Measurements from ENCODE around the gene PRSS3. TPM values are rescaled to one million over a fixed set of nuclear protein-coding genes. Genes with fewer than 3 reads are reported as not detected.

Gene PRSS3
- polyA plus RNA-seq, 1 donor from 2014 or later: not detected

- H2AFZ ChIP-seq (ENCODE audit: low read depth, low read length): no peak overlapping the region
- H3K4me3 ChIP-seq (ENCODE audit: low read length): no peak overlapping the region
Measured at GRCh38 chr9:33750307-33750838, 45.0 kb upstream of the PRSS3 start.

DNA sequence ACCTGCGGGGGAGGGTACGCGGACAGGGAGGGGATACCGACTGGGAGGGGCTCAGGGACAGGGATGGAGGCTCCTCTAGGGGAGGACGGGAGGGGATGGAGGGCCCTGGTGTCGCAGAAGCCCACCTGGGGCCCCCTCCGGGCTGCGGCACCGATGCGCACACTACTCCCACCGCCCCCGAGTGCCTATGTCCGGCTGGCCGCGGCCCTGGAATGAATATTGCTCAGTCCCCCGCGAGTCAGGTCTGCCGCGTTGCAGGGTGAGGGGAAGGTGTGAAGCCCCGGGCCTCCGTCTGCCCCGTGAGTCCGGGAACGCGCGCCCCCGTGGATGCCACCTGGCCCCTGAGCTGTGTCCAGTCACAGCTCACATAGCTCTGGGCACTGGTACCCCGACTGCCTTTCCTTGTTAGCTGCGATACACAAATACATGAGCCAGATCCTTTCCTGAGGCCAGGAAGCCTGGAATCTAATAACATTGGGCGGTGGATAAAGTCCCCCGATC is 44.5 kb upstream of the PRSS3 start:
- Histone ChIP-seq H3F3A (ENCODE audit: insufficient read depth, low read length, poor library complexity, severe bottlenecking) (no peaks in the 10 kb centered on the region), H4K20me1 (ENCODE audit: insufficient read depth) (no peaks in the 10 kb centered on the region), H2AFZ (ENCODE audit: low read depth, low read length) (no peak overlapping the region), H3K27me3 (ENCODE audit: insufficient read depth, low read depth, low read length) (no peaks in the 10 kb centered on the region), H3K9ac (ENCODE audit: low read length) (no peak overlapping the region), H3K36me3 (ENCODE audit: insufficient read depth, low read length) (no peaks in the 10 kb centered on the region), H3K79me2 (replicated peaks; ENCODE audit: insufficient read depth, low read length) (no peaks in the 10 kb centered on the region), H3K9me3 (ENCODE audit: low read length) (no peaks in the 10 kb centered on the region), H3K4me2 (ENCODE audit: low read length) (no peak overlapping the region), H3K9me2 (ENCODE audit: insufficient read depth, low read length) (no peaks in the 10 kb centered on the region), H3K4me3 (ENCODE audit: low read length) (no peak overlapping the region), H3K27ac (ENCODE audit: low read length) (no peak overlapping the region)
- TF ChIP-seq EZH2 (IDR thresholded peaks at IDR 0.05; ENCODE audit: borderline replicate concordance, insufficient read depth, low read length, poor library complexity, severe bottlenecking) (no peak), TAF1 (IDR thresholded peaks at IDR 0.05; ENCODE audit: low read depth) (no peak), POLR2AphosphoS5 (IDR thresholded peaks at IDR 0.05) (no peak), SMC3 (conservative IDR thresholded peaks at IDR 0.05; ENCODE audit: poor library complexity) (no peak), EP300 (conservative IDR thresholded peaks at IDR 0.05; ENCODE audit: poor library complexity, severe bottlenecking) (no peak), MXI1 (conservative IDR thresholded peaks at IDR 0.05; ENCODE audit: poor library complexity, severe bottlenecking) (no peak), RAD21 (conservative IDR thresholded peaks at IDR 0.05) (no peak)
- TF ChIP-seq, protein P1, sequence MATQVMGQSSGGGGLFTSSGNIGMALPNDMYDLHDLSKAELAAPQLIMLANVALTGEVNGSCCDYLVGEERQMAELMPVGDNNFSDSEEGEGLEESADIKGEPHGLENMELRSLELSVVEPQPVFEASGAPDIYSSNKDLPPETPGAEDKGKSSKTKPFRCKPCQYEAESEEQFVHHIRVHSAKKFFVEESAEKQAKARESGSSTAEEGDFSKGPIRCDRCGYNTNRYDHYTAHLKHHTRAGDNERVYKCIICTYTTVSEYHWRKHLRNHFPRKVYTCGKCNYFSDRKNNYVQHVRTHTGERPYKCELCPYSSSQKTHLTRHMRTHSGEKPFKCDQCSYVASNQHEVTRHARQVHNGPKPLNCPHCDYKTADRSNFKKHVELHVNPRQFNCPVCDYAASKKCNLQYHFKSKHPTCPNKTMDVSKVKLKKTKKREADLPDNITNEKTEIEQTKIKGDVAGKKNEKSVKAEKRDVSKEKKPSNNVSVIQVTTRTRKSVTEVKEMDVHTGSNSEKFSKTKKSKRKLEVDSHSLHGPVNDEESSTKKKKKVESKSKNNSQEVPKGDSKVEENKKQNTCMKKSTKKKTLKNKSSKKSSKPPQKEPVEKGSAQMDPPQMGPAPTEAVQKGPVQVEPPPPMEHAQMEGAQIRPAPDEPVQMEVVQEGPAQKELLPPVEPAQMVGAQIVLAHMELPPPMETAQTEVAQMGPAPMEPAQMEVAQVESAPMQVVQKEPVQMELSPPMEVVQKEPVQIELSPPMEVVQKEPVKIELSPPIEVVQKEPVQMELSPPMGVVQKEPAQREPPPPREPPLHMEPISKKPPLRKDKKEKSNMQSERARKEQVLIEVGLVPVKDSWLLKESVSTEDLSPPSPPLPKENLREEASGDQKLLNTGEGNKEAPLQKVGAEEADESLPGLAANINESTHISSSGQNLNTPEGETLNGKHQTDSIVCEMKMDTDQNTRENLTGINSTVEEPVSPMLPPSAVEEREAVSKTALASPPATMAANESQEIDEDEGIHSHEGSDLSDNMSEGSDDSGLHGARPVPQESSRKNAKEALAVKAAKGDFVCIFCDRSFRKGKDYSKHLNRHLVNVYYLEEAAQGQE (IDR thresholded peaks at IDR 0.05; ENCODE audit: borderline replicate concordance): no peak
- TF ChIP-seq, protein P2, sequence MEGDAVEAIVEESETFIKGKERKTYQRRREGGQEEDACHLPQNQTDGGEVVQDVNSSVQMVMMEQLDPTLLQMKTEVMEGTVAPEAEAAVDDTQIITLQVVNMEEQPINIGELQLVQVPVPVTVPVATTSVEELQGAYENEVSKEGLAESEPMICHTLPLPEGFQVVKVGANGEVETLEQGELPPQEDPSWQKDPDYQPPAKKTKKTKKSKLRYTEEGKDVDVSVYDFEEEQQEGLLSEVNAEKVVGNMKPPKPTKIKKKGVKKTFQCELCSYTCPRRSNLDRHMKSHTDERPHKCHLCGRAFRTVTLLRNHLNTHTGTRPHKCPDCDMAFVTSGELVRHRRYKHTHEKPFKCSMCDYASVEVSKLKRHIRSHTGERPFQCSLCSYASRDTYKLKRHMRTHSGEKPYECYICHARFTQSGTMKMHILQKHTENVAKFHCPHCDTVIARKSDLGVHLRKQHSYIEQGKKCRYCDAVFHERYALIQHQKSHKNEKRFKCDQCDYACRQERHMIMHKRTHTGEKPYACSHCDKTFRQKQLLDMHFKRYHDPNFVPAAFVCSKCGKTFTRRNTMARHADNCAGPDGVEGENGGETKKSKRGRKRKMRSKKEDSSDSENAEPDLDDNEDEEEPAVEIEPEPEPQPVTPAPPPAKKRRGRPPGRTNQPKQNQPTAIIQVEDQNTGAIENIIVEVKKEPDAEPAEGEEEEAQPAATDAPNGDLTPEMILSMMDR (IDR thresholded peaks at IDR 0.05; ENCODE audit: poor library complexity, severe bottlenecking): no peak

More at GRCh38 chr9:33750307-33750838, 45.0 kb upstream of the PRSS3 start:
- H3K27ac ChIP-seq (ENCODE audit: low read length): no peak overlapping the region
- H3F3A ChIP-seq (ENCODE audit: insufficient read depth, low read length, poor library complexity, severe bottlenecking): no peaks in the 10 kb centered on the region
- TF ChIP-seq RAD21 (conservative IDR thresholded peaks at IDR 0.05) (no peak), EZH2 (IDR thresholded peaks at IDR 0.05; ENCODE audit: borderline replicate concordance, insufficient read depth, low read length, poor library complexity, severe bottlenecking) (no peak), EP300 (conservative IDR thresholded peaks at IDR 0.05; ENCODE audit: poor library complexity, severe bottlenecking) (no peak), TAF1 (IDR thresholded peaks at IDR 0.05; ENCODE audit: low read depth) (no peak), MXI1 (conservative IDR thresholded peaks at IDR 0.05; ENCODE audit: poor library complexity, severe bottlenecking) (no peak), POLR2AphosphoS5 (IDR thresholded peaks at IDR 0.05) (no peak), SMC3 (conservative IDR thresholded peaks at IDR 0.05; ENCODE audit: poor library complexity) (no peak)
- TF ChIP-seq, protein P2 (IDR thresholded peaks at IDR 0.05; ENCODE audit: poor library complexity, severe bottlenecking): no peak
- no peaks in the 10 kb centered on the region for H3K36me3 ChIP-seq (ENCODE audit: insufficient read depth, low read length)
- no peaks in the 10 kb centered on the region for H3K27me3 ChIP-seq (ENCODE audit: insufficient read depth, low read depth, low read length)
- H3K79me2 ChIP-seq (replicated peaks; ENCODE audit: insufficient read depth, low read length): no peaks in the 10 kb centered on the region
- H3K9me2 ChIP-seq (ENCODE audit: insufficient read depth, low read length): no peaks in the 10 kb centered on the region
- H3K9me3 ChIP-seq (ENCODE audit: low read length): no peaks in the 10 kb centered on the region
- H3K4me2 ChIP-seq (ENCODE audit: low read length): no peak overlapping the region
- H4K20me1 ChIP-seq (ENCODE audit: insufficient read depth): no peaks in the 10 kb centered on the region
- no peak overlapping the region for H3K9ac ChIP-seq (ENCODE audit: low read length)
